OCI-M1 (cell line): ENCODE data around the gene ETV6.
A peak's percentile ranks its signal among the peaks of the same experiment; 100 is the strongest.
"Not testable (repeated sequence)": the region's sequence is repeated elsewhere in the genome, so short reads cannot be mapped to it uniquely, and the experiment has no call there.

Experiments used
- DNase-seq: peaks from one replicate; lab custom pipeline; 2025; lab: John Stamatoyannopoulos, UW

Gene ETV6

DNA sequence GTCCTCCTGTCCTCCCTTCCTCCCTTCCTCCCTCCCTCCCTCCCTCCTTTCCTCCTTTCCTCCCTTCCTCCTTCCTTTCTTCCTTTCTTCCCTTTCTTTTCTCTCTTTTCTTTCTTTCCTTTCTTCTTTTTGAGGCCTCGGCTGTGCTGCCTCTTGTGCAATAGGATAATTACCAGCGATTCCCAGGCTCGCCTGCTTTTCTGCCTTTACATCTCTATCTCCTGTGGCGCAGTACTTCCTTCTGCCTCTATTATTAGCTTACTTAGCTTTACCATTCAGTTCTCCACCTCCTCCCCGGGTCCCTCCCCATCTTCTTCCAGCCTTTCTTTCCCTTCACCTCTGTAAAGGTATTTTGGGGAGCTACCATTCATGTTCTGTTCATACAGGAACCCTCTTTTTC lies 19.9 kb downstream of the ETV6 start:
- DNase-seq = no peak

DNA sequence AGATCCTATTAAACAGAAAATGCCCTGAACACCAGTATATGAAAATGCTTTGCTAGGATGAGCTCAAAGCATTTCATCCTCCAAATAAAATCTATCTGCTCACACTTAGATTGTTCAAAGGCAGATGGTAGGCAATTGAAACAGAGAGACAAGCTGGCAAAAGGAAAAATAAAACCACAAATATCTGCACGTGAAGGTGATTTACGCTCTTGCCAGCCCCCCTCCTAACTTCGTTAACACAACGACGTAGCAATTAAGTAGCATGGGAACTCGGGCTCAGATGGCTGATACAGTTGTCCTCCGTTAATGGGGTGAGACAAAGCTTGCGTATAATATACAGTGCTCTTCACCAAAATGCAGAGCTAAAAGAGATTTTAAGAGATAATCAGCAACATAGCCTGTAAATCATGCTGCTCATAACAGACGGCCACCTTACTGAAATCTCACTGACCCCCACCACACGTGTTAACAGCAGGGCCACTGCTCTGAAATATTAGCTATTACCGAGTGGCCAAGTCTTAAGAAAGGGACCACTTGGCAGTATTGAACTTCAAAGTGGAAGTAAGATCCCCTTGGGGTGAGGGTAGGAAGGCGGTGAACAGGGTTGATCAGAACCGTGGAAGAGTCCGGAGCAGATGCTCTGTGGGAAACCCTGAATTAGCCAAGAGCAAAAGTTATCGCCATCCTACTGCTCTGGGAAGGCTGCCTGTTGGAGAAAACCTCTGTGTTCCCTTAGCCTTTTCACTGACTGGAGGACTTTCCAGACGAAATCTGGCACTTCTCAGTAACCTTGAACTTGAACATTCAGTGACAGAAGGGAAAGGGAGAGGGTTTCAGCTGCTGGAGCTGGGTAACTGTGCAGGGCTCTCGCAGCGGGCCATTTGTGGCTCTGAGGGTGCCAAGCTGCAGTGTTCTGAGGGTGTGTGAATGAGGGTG lies 23.1 kb downstream of the ETV6 start:
- DNase-seq = no peak

DNA sequence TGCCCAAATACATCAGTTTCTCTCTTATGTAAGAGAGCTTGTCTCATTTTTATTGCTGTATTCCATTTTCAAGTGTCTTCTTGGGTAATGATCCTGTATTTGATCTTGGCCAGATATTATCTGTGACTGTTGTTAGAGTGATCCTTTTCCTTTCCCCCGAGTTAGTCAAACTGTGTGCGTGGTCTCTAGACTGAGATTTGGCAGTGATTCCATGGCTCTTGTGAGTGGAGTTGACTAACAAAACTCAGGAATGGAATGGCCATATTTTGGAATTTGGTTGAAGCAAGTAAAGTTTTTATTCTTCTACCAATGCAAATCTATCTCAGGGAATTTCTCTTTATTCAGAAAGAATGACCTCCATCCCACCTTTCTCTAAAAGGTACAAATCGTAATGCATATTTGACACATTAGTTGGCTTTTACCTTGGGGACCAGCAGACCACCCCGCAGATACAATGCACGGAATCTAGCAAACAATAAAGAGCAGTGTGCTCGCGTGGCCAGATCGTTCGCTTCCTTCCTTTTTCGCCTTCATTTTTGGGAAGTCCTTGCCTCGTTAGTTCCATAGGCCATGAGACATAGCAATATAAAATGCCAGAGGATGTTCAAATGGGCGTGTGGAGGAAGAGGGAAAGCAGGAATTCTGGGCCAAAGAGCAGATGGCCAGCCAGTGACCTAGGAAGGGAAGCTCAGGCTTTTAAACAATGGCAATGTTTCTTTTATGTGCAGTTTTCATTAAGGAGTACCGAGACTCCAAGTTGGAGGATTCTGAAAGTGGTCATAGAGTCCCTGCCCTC lies 24.4 kb downstream of the ETV6 start:
- DNase-seq = no peak

DNA sequence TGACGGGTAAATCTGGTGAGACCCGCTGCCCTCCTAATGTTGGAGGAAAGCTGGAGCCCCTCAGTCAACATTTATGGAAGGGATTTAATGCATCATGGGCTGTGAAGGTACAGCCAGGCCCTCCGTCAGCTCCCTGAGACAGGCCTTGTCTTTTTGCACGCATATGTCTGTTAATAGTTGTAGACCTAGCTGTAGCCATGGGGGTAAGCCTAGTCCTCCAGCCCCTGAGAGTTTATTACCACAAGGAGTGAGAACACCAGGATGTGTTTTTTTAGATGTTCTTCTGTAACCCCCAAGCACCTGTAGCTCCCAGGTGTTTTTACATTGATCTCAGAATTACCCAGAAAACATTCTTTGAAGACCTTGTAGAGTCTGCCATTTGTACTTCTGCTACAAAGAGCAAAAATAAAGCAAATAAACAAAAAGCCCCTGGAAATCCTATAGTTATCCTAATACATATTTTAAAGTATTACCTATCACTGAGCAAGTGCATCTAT lies 25.5 kb downstream of the ETV6 start:
- DNase-seq = no peak

DNA sequence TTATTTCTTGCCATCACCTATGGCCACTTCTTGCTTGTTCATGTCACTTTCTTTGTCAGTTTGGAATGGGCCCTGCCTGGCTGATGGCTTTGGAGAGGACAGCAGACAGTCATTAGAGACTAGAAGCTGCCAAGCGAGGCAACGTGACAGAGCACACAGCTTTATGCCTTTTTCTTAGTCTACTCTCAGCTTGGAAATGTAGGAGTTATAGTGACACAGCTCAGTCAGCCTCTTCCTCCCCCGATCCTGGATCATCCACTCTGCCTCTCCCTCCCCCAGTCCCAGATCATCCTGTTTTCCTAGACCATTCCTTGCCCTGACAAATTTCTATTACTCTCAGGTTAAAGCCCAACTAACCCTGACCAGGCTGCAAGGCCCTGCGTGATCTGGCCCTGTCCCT lies 26.6 kb downstream of the ETV6 start:
- DNase-seq = no peak

DNA sequence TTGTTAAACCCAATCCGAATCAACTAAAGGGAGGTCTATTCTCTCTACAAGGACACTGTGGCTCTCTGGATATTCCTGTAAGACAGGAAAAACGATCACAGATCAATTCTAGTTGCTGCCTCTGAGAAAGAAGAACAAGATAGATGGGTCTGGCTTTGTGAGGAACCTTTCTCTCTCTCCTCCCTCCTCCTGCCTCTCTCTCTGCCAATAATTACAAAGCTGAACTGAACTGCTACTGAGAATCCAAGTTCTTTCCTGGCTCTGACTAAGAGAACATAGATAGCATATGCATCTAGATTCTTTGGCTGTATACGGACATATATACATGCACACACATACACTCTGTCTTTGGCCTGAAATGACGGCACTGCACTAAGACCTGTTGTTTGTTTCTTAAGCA lies 27.6 kb downstream of the ETV6 start:
- no peak for DNase-seq

DNA sequence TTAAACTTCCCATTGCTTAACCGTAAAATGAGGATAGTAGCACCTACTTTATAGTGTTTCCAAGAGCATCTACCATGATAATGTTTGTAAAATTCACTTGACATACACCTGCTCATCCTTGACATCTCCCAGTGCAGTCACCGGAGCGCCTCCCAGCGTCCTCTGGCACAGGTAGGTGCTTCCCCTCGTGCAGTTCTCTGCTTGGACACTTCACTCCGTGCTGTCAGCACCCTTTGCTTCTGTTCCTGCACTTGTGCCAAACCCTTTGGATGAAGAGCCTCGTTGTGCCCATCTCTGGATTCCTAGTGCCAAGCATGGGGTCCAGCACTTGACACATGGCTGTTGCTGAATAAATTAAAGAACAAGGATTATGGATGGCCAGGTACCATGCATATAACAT lies 28.3 kb downstream of the ETV6 start:
- no peak for DNase-seq

DNA sequence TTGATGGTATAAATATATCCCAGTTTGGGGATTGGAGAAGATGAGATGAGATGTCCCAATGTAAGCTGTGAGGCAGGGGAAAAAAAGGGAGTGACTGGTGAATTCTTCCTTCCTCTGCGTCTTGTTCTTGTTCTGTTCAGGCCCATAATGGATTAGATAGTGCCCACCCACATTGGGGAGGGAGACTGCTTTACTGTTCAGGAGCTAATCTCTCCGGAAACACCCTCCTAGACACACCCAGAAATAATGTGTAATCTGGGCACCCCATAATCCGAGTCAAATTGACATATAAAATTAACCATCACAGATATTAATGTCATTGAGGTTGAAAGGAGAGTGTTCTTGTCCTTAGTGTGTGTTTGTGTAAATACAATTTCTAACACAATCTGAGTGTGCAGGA lies 29.3 kb downstream of the ETV6 start:
- DNase-seq = no peak

DNA sequence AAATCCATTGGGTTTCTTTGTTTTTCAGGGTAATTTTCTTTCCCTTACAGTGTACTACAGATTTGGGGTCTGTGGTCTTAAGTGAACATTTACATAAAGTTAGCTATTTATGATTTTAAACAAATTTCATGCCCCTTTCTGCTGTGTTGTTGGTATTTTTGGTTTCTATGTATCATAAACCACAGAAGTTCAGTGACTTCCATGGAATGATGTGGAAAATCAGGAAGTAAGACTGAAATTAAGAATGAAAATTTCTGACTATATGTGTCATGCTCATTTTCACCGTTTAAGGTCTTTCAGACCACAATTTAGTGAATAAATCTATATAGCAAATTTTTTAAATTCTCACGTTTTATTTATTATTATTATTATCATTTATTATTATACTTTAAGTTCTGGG lies 31.7 kb downstream of the ETV6 start:
- no peak for DNase-seq

DNA sequence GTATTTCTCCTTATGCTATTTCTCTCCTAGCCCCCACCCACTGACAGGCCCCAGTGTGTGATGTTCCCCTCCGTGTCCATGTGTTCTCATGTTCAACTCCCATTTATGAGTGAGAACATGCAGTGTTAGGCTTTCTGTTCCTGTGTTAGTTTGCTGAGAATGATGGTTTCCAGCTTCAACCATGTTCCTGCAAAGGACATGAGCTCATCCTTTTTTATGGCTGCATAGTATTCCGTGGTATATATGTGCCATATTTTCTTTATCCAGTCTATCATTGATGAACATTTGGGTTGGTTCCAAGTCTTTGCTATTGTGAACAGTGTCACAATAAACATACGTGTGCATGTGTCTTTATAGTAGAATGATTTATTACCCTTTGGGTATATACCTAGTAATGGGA lies 32.2 kb downstream of the ETV6 start:
- not testable (repeated sequence) for DNase-seq

DNA sequence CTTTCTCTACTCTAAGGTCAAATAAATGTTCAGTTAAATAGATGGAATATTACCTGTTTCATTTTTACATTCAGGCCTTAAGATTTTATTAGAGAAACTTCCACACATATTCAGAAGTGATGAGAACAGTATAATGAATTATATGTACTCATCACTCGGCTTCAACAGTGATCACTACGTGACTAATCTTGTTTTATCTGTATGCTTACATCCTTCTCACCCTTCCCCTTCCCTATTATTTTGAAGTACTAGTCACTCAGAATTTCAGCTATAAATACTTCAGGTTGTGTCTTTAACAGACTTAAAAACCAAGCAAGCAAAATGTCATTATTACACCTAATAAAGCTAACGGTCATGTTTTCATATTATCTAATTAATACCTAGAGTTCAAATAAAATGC lies 34.9 kb downstream of the ETV6 start:
- peak; percentile 20 for DNase-seq

DNA sequence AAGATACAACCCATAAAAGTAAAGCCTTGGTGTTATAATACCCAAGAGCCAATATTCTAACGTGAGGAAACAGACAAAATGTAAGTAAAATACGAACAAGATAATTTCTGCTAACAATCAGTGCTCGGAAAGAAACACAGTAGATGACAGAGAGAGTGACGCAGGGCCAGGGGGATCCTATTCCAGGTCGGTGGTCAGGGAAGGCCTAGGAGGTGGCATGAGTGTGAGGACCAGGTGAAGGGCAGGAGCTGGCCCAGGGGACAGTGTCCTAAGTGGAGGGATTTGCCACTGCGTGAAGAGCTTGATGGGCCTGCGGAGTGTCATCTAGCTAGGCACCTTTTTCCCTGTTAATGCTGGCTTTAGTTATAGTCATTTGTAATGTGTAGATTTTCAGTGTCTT lies 35.3 kb downstream of the ETV6 start:
- no peak for DNase-seq

DNA sequence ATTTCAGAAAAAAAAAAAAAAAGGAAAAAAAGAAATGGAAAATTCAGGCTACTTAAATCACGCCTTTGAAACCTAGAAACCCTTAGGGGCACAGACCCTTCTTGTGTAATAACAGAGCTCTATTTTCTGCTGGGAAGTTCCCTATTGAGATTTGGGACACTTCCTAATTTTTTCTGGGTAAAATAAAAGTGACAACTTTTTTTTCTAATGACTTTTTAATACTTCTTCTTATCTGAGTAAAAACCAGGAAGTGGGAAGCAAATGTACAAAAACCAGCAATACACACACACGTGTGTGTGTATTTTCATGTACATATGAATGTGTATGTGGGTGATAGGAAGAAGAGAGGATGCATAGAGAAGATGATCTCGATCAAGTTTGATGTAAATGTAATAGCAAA lies 35.8 kb downstream of the ETV6 start:
- DNase-seq = peak; percentile 16

DNA sequence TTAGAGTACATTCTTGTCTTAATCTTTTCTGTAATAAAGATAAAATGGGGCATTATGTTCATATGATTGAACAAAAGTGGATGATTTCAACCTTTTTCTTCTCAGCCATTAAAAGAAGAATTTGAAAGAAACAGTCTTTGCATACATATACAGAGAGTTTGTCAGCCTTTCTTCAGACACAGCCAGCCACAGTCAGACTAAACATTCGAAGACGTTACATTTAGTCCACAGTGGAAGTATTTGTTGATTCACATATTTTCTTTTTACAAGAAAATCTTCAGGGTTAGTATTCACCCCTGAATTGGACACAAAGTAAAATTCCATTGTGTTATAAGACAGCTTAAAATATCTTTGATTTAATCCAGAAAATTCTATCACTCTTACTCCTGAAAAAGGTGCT lies 36.2 kb downstream of the ETV6 start:
- DNase-seq = no peak

DNA sequence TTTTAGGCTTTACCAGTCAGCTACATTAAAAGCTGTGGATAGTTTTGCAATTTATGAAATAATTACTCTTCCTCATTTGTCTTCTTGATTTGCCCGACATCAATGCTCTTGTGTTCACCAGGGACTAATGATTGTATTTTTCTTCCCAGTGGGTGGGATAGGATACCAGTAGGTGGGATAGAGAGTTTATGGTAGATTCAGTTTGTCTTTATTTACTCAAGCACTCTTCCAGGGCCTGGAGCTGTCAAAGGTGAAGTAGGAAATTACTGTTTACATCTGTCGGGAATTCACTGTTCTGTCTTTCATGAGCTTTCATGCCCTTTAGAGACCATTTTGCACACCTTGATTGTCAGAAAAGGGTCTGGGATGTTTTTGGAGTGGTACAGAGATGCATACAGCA lies 36.6 kb downstream of the ETV6 start:
- no peak for DNase-seq

DNA sequence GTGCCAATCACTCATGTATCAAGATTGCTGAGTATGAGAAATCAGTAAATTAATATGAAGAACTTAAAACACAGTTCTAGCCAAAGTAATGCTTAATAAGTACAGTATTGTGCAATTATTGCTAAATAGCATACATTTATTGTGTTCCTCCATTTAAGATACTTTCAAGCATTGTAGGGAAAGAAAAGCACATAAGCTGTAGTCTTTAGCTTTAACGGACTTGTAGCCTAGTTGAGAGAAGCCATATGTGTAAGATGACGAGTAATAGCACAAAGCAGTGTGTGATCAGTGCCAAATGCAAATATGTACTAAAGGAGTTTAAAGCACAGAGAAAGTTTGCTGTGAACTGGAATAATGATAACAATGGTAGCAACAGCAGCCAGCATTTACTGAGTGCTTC lies 38.1 kb downstream of the ETV6 start:
- no peak for DNase-seq

DNA sequence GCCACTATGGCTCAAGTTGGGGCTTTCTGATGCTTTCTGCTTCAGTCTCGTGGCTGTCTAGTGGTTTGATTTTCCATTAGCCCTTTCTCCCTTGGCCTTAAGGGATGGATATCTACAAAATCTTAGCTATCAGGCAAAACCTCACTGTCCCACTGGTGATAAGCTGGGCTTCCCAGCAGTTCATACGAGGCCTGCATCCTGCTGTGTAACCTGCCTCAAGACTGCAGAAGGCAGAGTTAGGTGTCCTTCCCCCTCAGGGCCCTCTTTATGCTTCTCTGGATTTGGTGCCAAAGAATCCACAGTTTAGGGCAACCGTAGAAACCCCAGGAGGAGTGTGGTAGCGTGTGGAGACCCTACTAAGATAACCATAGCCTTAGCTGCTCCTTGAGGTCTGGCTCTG lies 38.9 kb downstream of the ETV6 start:
- DNase-seq = peak; percentile 11

DNA sequence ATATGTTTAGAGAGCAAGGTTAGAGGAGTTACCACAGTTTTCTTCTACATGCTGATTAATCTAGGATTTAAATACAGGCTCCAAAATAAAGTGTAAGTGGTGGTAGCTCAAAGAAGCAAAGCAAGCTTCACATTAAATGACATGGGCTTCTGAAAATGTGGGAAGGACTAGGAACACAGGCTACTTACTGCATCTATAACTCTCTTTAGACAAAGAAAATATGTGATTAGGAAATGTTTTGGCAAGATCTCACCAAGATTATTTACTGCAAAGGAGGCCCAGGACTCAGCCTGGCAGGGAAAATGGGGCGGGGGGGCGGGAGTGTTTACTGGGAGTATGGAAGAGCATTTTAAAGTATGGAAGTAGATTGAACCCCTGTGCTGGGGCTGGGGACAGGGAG lies 39.4 kb downstream of the ETV6 start:
- DNase-seq = no peak

DNA sequence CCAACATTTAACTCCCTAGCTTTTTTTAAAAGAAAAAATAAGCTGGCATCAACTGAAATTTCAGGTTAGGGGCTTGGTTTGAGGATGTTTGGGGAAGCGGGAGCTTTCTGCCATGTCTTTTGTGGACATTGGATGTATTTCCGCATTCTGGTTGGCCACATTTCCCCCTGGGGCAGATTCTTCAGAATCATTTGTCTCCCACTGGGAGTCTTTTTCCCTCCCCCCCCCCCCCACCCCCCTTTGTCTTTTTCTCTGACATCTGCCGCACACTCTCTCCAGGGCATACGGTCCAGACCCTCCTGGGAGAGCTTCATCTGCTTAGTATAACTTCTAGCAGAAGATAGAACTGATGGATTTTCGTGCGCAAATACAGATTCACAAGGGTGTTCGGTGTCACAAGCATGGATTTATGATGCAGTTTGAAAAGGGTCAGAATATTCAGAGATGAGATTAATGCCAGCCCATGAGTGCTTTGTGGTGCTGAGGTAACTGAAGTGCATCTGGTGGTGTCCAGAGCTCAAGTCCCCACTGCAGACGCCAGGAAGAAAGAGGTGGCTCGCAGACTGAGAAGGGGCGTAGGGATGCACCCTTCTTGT lies 40.2 kb downstream of the ETV6 start:
- no peak for DNase-seq

DNA sequence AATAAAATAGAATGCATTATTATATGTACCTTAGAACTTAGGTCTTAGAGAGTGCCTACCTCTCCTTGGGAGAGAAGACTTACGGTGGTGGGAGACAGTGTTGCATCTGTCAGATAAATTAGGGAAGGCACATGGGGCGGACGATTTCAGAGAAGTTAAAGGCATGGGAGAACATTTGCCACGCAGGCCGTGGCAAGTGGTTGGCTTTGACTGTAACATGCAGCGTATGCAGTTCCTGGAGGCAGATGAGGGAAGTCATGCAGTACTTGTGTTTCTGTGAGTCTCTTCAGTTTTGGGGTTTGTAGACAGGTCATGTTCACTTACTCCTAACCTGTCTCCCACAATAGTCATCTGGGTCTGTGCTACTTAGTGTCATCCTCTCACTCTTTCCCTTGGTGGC lies 43.6 kb downstream of the ETV6 start:
- DNase-seq = no peak

DNA sequence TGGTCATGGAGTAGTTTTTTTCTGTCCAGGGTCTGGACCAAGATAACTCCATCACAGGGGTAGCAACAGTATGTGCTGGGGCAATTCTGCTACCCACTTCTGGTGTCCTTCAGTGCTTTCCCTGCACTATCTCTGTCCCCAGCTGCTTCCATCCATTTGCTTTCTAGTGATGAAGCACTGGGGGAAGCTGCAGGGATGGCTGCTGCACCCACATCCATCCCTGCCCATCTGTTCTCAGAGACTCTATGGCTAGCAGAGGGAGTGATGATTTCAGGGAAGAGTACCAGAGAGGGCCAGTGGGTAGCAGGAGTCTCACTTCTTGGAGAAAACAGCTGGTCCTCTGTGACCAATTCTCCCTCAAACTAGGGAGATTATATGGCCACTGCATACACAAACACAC lies 44.1 kb downstream of the ETV6 start:
- no peak for DNase-seq

DNA sequence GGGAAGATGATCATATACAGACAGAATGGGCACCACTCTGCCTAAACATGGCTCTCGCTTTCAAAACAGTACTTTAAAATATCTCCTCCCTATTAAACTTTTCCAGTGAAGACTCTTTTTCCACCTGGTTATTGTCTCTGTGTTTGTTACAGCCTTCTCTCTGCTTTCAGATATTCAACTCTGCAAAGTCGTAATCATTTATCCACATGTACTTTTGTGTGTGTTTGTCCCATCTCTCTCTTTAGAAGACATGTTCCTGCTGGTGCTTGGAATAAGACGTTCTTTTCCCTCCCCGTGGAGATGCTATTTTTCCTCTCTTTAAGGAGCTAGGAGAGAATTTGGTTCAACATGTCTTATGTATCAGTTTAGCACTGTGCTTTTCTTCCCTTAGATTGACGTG lies 45.1 kb downstream of the ETV6 start:
- DNase-seq = no peak

DNA sequence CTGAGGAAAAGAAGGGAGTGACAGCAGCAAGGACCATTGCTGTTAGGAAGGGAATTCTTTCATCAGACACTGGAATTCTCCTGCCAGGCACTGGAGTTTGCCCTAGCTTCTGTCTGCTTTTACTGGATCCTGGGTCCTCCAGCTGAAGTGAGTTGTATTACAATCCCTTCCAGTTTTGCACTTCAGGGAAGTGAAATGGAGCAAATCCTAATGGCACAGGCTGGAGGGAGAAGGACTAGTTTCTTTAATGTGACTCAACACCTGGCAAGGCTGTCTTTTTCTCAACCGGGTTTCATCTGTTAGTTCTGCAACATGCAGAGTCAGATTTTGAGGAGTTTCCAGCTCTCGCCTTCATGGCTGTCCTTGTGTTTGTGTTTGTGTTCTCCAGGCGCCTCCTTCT lies 45.8 kb downstream of the ETV6 start:
- DNase-seq = no peak
